ENCODE data around the gene DDR2. TPM values are rescaled to one million over a fixed set of nuclear protein-coding genes. Genes with fewer than 3 reads are reported as not detected.

The DDR2 gene
- total RNA-seq, 2 experiments from 2014 or later, result 0.22 to 0.42 TPM

- Histone ChIP-seq H3K9me3 (ENCODE audit: control insufficient read depth in 1 of 2, insufficient read depth in 1 of 2, low read length in 2 of 2) (no peaks in the 10 kb centered on the region), H3K4me1 (ENCODE audit: insufficient read depth, low read length) (no peaks in the 10 kb centered on the region), H3K36me3 (ENCODE audit: insufficient read depth, low read length) (no peaks in the 10 kb centered on the region), H3K27me3 (ENCODE audit: control insufficient read depth in 1 of 2, insufficient read depth in 2 of 2, low read length in 2 of 2) (no peaks in the 10 kb centered on the region), H3K4me3 (ENCODE audit: low read length) (no peak overlapping the region), H3K27ac (ENCODE audit: low read depth in 1 of 2, low read length in 2 of 2) (no peak overlapping the region)
- POLR2A ChIA-PET, result no interaction called here
- CTCF ChIA-PET, result no interaction called here
- TF ChIP-seq CTCF (IDR thresholded peaks at IDR 0.05), result no peak
- DNase-seq (no peak), ATAC-seq (ENCODE audit: poor library complexity) (no peak)
- no peaks in the 10 kb centered on the region for H3K4me1 Mint-ChIP-seq (ENCODE audit: low read depth)
- H3K4me3 Mint-ChIP-seq, result no peak overlapping the region
- no peaks in the 10 kb centered on the region for H3K36me3 Mint-ChIP-seq (ENCODE audit: low read depth)
- no peaks in the 10 kb centered on the region for H3K9me3 Mint-ChIP-seq
- intact Hi-C loops (cut with DNase I, micrococcal nuclease), result no loop called here
- H3K27me3 Mint-ChIP-seq, result no peaks in the 10 kb centered on the region
- H3K27ac Mint-ChIP-seq, result no peak overlapping the region
Observed at GRCh38 chr1:162757476-162757875, 125.2 kb downstream of the DDR2 start.

- no peak for TF ChIP-seq CTCF (IDR thresholded peaks at IDR 0.05)
- H3K4me1 Mint-ChIP-seq (ENCODE audit: low read depth), result no peaks in the 10 kb centered on the region
- H3K9me3 Mint-ChIP-seq, result no peaks in the 10 kb centered on the region
- H3K27me3 Mint-ChIP-seq, result peaks cover 6% of the 10 kb centered on the region
- DNase-seq (no peak), ATAC-seq (ENCODE audit: poor library complexity) (no peak)
- intact Hi-C loops (cut with DNase I, micrococcal nuclease), result no loop called here
- no peak overlapping the region for H3K4me3 Mint-ChIP-seq
- Histone ChIP-seq H3K4me1 (ENCODE audit: insufficient read depth, low read length) (no peaks in the 10 kb centered on the region), H3K27me3 (ENCODE audit: control insufficient read depth in 1 of 2, insufficient read depth in 2 of 2, low read length in 2 of 2) (no peaks in the 10 kb centered on the region), H3K27ac (ENCODE audit: low read depth in 1 of 2, low read length in 2 of 2) (no peak overlapping the region), H3K4me3 (ENCODE audit: low read length) (no peak overlapping the region), H3K36me3 (ENCODE audit: insufficient read depth, low read length) (no peaks in the 10 kb centered on the region), H3K9me3 (ENCODE audit: control insufficient read depth in 1 of 2, insufficient read depth in 1 of 2, low read length in 2 of 2) (no peaks in the 10 kb centered on the region)
- H3K36me3 Mint-ChIP-seq (ENCODE audit: low read depth), result no peaks in the 10 kb centered on the region
- POLR2A ChIA-PET, result no interaction called here
- CTCF ChIA-PET, result no interaction called here
- H3K27ac Mint-ChIP-seq, result no peak overlapping the region
Observed at GRCh38 chr1:162765788-162766187, 133.5 kb downstream of the DDR2 start.

- Mint-ChIP-seq H3K4me1 (ENCODE audit: low read depth) (no peaks in the 10 kb centered on the region), H3K4me3 (no peak overlapping the region), H3K27ac (no peak overlapping the region), H3K27me3 (peaks cover 12% of the 10 kb centered on the region), H3K9me3 (no peaks in the 10 kb centered on the region), H3K36me3 (ENCODE audit: low read depth) (no peaks in the 10 kb centered on the region)
- Histone ChIP-seq H3K4me3 (ENCODE audit: low read length) (no peak overlapping the region), H3K9me3 (ENCODE audit: control insufficient read depth in 1 of 2, insufficient read depth in 1 of 2, low read length in 2 of 2) (no peaks in the 10 kb centered on the region), H3K27me3 (ENCODE audit: control insufficient read depth in 1 of 2, insufficient read depth in 2 of 2, low read length in 2 of 2) (peaks cover 0 to 3% of the 10 kb centered on the region in 2 experiments), H3K4me1 (ENCODE audit: insufficient read depth, low read length) (no peaks in the 10 kb centered on the region), H3K27ac (ENCODE audit: low read depth in 1 of 2, low read length in 2 of 2) (no peak overlapping the region), H3K36me3 (ENCODE audit: insufficient read depth, low read length) (no peaks in the 10 kb centered on the region)
- no peak for TF ChIP-seq CTCF (IDR thresholded peaks at IDR 0.05)
- ATAC-seq (ENCODE audit: poor library complexity) (no peak), DNase-seq (no peak)
- intact Hi-C loops (cut with DNase I, micrococcal nuclease), result no loop called here
- POLR2A ChIA-PET, result no interaction called here
- CTCF ChIA-PET, result no interaction called here
Observed at GRCh38 chr1:162772571-162773154, 140.4 kb downstream of the DDR2 start.

All from CD4-positive, alpha-beta T cell (primary cell).